ENCODE measurements around the gene C22orf42.

- TF ChIP-seq EZH2 (IDR thresholded peaks at IDR 0.05; ENCODE audit: borderline replicate concordance, insufficient read depth, low read depth, low read length, poor library complexity, severe bottlenecking) = no peak
- TF ChIP-seq CTCF (IDR thresholded peaks at IDR 0.05) = peak; percentile 49
These were observed 43.6 kb upstream of the C22orf42 start for GRCh38 chr22:32202539-32203180.
